ENCODE data around the gene ATF7IP.

ATF7IP gene

GRCh38 chr12:14366209-14367039 lies 942 bp downstream of the ATF7IP start:
- TF ChIP-seq FOXP2 (optimal IDR thresholded peaks at IDR 0.05; ENCODE audit: borderline replicate concordance, extremely low read depth, extremely low read length, insufficient read depth), result no peak
- no peak for TF ChIP-seq REST (IDR thresholded peaks at IDR 0.05; ENCODE audit: insufficient read depth in 1 of 2, low read depth in 2 of 2, low read length in 2 of 2)
- TF ChIP-seq TAF1 (IDR thresholded peaks at IDR 0.05; ENCODE audit: borderline replicate concordance, insufficient read depth, low read length), result no peak
- no peak for TF ChIP-seq SIN3A (IDR thresholded peaks at IDR 0.05; ENCODE audit: borderline replicate concordance, insufficient read depth, low read length)
- no peak for TF ChIP-seq POLR2AphosphoS5 (IDR thresholded peaks at IDR 0.05; ENCODE audit: low read depth, low read length)

GRCh38 chr12:14367040-14367661 lies 1.7 kb downstream of the ATF7IP start:
- TF ChIP-seq REST (IDR thresholded peaks at IDR 0.05; ENCODE audit: insufficient read depth in 1 of 2, low read depth in 2 of 2, low read length in 2 of 2) (no peak), POLR2AphosphoS5 (IDR thresholded peaks at IDR 0.05; ENCODE audit: low read depth, low read length) (no peak), TAF1 (IDR thresholded peaks at IDR 0.05; ENCODE audit: borderline replicate concordance, insufficient read depth, low read length) (no peak), SIN3A (IDR thresholded peaks at IDR 0.05; ENCODE audit: borderline replicate concordance, insufficient read depth, low read length) (no peak), FOXP2 (optimal IDR thresholded peaks at IDR 0.05; ENCODE audit: borderline replicate concordance, extremely low read depth, extremely low read length, insufficient read depth) (no peak)

GRCh38 chr12:14369311-14369710 lies 3.8 kb downstream of the ATF7IP start:
- TF ChIP-seq SIN3A (IDR thresholded peaks at IDR 0.05; ENCODE audit: borderline replicate concordance, insufficient read depth, low read length) (no peak), REST (IDR thresholded peaks at IDR 0.05; ENCODE audit: insufficient read depth in 1 of 2, low read depth in 2 of 2, low read length in 2 of 2) (no peak)

- no peak for TF ChIP-seq REST (IDR thresholded peaks at IDR 0.05; ENCODE audit: insufficient read depth in 1 of 2, low read depth in 2 of 2, low read length in 2 of 2)
- no peak for TF ChIP-seq TAF1 (IDR thresholded peaks at IDR 0.05; ENCODE audit: borderline replicate concordance, insufficient read depth, low read length)
- no peak for TF ChIP-seq POLR2AphosphoS5 (IDR thresholded peaks at IDR 0.05; ENCODE audit: low read depth, low read length)
- TF ChIP-seq FOXP2 (optimal IDR thresholded peaks at IDR 0.05; ENCODE audit: borderline replicate concordance, extremely low read depth, extremely low read length, insufficient read depth), result no peak
- TF ChIP-seq SIN3A (IDR thresholded peaks at IDR 0.05; ENCODE audit: borderline replicate concordance, insufficient read depth, low read length), result no peak
Measured at GRCh38 chr12:14373217-14373616, 7.7 kb downstream of the ATF7IP start.
